ENCODE measurements around the gene DNAJB8.

DNA sequence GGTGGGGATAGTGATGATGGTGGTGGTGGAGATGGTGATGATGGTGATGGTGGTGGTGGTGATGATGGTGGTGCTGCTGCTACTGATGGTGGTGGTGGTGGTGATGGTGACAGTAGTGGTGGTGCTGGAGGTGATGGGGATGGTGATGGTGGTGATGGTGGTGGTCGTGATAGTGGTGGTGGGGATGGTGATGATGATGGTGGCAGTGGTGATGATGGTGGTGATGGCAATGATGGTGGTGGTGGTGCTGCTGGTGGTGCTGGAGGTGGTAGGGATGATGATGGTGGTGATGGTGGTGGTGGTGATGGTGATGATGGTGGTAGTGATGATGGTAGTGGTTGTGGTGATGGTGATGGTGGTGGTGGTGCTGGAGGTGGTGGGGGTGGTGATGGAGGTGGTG is 21.3 kb downstream of the DNAJB8 start:
- TF ChIP-seq, protein P1, sequence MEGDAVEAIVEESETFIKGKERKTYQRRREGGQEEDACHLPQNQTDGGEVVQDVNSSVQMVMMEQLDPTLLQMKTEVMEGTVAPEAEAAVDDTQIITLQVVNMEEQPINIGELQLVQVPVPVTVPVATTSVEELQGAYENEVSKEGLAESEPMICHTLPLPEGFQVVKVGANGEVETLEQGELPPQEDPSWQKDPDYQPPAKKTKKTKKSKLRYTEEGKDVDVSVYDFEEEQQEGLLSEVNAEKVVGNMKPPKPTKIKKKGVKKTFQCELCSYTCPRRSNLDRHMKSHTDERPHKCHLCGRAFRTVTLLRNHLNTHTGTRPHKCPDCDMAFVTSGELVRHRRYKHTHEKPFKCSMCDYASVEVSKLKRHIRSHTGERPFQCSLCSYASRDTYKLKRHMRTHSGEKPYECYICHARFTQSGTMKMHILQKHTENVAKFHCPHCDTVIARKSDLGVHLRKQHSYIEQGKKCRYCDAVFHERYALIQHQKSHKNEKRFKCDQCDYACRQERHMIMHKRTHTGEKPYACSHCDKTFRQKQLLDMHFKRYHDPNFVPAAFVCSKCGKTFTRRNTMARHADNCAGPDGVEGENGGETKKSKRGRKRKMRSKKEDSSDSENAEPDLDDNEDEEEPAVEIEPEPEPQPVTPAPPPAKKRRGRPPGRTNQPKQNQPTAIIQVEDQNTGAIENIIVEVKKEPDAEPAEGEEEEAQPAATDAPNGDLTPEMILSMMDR (IDR thresholded peaks at IDR 0.05), result no peak
- TF ChIP-seq POLR2AphosphoS5 (IDR thresholded peaks at IDR 0.05), result no peak
